ENCODE measurements around the gene ZCCHC24. TPM values are rescaled to one million over a fixed set of nuclear protein-coding genes. Genes with fewer than 3 reads are reported as not detected.

The ZCCHC24 gene
- total RNA-seq, 2 experiments from 2014 or later = 0.52 to 0.69 TPM

DNA sequence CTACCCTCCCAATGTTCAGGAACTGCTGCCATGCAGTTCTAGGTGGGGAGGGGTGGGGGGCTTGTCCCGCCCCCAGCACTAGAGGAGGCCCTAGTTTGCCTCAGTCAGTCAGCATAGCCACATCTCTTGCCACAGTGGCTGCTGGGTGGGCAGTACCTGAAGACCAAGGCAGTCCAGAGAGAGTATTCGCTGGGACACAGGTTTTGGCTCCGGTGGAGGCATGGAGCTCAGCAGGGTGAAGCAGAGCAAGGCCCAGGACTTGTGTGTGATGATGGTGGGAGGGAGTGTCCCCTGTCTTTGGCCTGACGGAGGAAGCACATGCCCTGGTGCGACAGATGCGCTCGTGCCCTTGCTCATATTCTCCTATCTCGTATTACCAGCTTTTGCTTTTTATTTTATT, 24.7 kb upstream of the ZCCHC24 start:
- CTCF ChIA-PET = interaction anchor here (1.0 to 4.7 kb wide), 3 partner anchors 15 to 267 kb away, joined by 3 to 58 read pairs (median 5); no protein-coding TSS in a partner anchor
- Mint-ChIP-seq H3K36me3 (ENCODE audit: low read depth) (no peaks in the 10 kb centered on the region), H3K4me3 (no peak overlapping the region), H3K4me1 (ENCODE audit: low read depth) (no peaks in the 10 kb centered on the region), H3K9me3 (no peaks in the 10 kb centered on the region), H3K27ac (no peak overlapping the region), H3K27me3 (ENCODE audit: low read depth) (peaks cover 2% of the 10 kb centered on the region)
- intact Hi-C loops (cut with micrococcal nuclease) = no loop called here
- no peak for DNase-seq

DNA sequence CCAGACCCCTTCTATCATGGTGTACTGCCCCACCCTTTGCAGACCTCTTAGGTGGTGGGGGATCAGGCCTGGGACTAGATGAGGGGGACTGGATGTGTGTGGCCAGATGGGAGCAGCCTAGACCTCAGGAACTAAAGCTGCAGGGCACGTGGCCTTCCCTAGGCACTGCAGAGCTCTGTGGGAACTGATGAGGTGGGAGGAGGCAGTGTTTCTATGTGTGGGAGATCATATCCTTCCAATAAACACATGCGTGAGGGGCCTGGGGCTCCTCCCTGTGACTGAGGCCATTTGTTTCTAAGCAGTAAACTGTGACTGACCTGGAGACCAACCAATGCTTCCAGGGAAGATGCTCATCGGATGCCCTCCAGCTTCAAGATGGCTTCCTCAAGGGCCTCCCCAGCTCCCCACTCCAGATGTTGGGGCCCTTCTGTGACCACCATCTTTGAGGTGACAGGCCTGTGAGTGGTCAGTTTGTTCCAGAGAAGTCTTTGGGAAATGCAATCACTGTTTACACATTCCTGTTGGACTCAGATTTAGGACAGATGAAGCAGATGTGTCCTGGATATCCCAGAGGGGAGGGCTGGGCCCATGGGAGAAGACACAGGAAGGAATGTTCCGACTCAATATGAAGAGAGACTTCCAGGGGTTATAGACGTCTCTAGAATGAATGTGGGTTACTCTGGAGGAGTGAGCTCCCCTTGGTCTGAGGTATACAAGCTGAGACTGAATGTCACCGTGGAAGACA, 23.6 kb upstream of the ZCCHC24 start:
- intact Hi-C loops (cut with micrococcal nuclease) = loop anchor here (10.0 kb wide), 1 partner anchor 254 kb away; no protein-coding TSS in a partner anchor

DNA sequence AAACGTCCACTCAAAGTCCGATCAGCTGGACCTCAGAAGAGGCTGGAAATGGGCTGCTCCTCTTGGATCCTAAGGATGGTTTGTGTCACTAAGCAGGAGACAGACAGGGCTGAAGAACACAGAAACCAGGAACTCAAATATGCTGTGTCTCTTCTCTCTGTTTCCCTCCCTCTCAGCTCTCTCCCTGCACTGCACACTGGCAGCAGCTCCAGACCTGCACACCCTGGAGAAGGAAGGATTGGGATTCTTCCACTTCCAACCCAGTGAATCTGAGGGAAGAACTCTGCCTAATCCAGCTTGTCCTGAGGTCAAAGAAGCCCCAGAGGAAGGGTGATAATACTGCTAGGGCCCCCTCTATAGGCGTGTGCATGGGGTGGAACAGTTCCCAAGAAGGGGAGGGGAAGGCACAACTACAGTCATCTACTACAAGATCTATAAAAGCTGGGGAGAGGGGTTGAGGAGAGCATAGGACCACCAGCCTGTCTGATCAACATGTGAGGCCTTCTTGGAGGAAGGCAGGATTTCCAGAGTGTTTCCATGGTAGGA, 22.7 kb upstream of the ZCCHC24 start:
- Mint-ChIP-seq H3K36me3 (ENCODE audit: low read depth) (no peaks in the 10 kb centered on the region), H3K4me1 (ENCODE audit: low read depth) (no peaks in the 10 kb centered on the region), H3K27me3 (ENCODE audit: low read depth) (peaks cover 2% of the 10 kb centered on the region), H3K27ac (no peak overlapping the region), H3K4me3 (no peak overlapping the region), H3K9me3 (no peaks in the 10 kb centered on the region)
- CTCF ChIA-PET = interaction anchor here (0.6 to 4.7 kb wide), 26 partner anchors 9 to 677 kb away, joined by 3 to 58 read pairs (median 4); partner anchors contain the start of gene ZCCHC24
- DNase-seq = no peak
- intact Hi-C loops (cut with micrococcal nuclease) = loop anchor here (10.0 kb wide), 1 partner anchor 253 kb away; no protein-coding TSS in a partner anchor

More for the DNA sequence above, 23.6 kb upstream of the ZCCHC24 start:
- no peak overlapping the region for H3K4me3 Mint-ChIP-seq
- CTCF ChIA-PET = interaction anchor here (0.7 to 4.7 kb wide), 11 partner anchors 8 to 675 kb away, joined by 3 to 58 read pairs (median 4); no protein-coding TSS in a partner anchor
- H3K27ac Mint-ChIP-seq = no peak overlapping the region
- H3K9me3 Mint-ChIP-seq = no peaks in the 10 kb centered on the region
- H3K36me3 Mint-ChIP-seq (ENCODE audit: low read depth) = no peaks in the 10 kb centered on the region
- H3K27me3 Mint-ChIP-seq (ENCODE audit: low read depth) = peaks cover 4% of the 10 kb centered on the region
- DNase-seq = no peak
- no peaks in the 10 kb centered on the region for H3K4me1 Mint-ChIP-seq (ENCODE audit: low read depth)

DNA sequence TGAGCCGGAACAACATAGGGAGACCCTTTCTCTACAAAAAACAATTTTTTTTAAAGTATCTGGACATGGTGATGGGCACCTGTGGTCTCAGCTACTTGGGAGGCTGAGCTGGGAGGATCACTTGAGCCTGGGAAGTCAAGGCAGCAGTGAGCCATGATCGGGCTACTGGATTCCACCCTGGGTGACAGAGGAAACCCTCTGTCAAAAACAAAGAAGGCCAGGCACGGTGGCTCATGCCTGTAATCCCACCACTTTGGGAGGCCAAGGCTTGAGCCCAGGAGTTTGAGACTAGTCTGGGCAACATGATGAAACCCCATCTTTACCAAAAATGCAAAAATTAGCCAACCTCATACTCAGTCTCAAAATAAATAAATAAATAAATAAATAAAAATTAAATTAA, 19.9 kb upstream of the ZCCHC24 start:
- CTCF ChIA-PET = no interaction called here
- no peak overlapping the region for H3K27ac Mint-ChIP-seq
- H3K27me3 Mint-ChIP-seq (ENCODE audit: low read depth) = peaks cover 2% of the 10 kb centered on the region
- no peaks in the 10 kb centered on the region for H3K9me3 Mint-ChIP-seq
- H3K4me1 Mint-ChIP-seq (ENCODE audit: low read depth) = no peaks in the 10 kb centered on the region
- no peaks in the 10 kb centered on the region for H3K36me3 Mint-ChIP-seq (ENCODE audit: low read depth)
- no peak for DNase-seq
- intact Hi-C loops (cut with micrococcal nuclease) = loop anchor here (10.0 kb wide), 1 partner anchor 251 kb away; no protein-coding TSS in a partner anchor
- H3K4me3 Mint-ChIP-seq = no peak overlapping the region

DNA sequence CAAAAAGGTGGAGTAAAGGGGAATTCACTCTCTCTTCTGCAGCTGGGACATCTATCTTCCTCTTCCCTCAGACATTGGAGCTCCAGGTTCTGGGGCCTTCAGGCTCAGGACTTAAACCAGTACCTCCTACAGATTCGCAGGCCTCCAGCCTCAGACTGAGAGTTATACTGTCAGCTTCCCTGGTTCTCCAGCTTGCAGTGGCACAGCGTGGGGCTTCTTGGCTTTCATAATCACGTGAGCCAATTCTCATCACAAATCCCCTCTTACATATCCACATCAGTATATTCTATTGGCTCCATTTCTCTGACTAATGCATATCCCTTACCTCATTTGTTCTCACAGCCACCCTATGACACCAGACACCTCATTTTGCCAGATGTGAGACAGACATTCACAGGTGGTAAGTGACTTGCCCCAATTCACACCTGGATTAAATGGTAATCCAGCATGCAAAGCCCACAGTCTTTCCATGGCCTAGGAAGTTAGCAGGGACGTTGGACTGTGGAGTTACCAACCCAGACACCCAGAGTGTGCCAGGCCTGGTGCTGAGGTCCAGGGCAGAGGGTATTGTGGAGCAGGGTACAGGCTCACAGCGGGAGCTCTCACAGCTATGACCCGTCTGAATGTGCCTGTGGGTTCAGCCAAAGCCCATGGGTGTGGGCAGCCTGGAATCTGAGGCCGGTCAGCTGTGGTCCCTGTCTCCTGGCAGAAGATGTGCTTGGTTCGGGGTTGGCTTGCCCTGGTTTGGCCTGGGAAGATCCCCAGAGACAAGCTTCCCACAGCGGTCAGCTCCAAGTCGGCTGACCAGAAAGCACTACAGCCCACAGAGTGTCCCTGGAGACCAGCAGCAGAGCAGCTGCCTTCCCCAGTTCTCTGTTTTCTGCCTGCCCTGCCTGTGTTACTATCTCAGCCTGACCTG, 18.4 kb upstream of the ZCCHC24 start:
- Mint-ChIP-seq H3K4me3 (no peak overlapping the region), H3K27me3 (ENCODE audit: low read depth) (peaks cover 2% of the 10 kb centered on the region), H3K9me3 (no peaks in the 10 kb centered on the region), H3K27ac (no peak overlapping the region), H3K4me1 (ENCODE audit: low read depth) (no peaks in the 10 kb centered on the region), H3K36me3 (ENCODE audit: low read depth) (no peaks in the 10 kb centered on the region)
- DNase-seq = no peak
- intact Hi-C loops (cut with micrococcal nuclease) = loop anchor here (10.0 kb wide), 1 partner anchor 249 kb away; no protein-coding TSS in a partner anchor
- CTCF ChIA-PET = interaction anchor here (5.3 kb wide), 1 partner anchor 90 kb away, joined by 35 read pairs; no protein-coding TSS in a partner anchor

DNA sequence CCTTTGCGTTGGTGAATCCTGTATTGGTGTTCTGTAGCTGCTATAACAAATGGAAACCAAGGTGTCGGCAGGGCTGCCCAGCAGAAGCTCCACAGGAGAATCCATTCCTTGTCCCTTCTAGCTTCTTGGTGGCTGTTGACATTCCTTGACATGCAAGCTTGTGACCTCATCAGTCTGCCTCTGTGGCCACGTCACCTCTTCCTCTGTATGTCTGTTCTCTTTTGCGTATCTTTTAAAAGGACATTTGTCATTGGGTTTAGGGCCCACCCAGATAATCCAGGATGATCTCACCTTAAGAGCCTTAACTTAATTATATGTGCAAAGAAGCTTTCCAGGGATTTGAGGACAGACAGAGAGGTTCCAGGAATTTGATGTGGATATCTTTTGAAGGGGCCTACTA, 15.3 kb upstream of the ZCCHC24 start:
- CTCF ChIA-PET = interaction anchor here (1.0 to 5.3 kb wide), 4 partner anchors 15 to 87 kb away, joined by 3 to 35 read pairs (median 4); no protein-coding TSS in a partner anchor
- no peak for DNase-seq
- Mint-ChIP-seq H3K27ac (no peak overlapping the region), H3K9me3 (no peaks in the 10 kb centered on the region), H3K27me3 (ENCODE audit: low read depth) (peaks cover 5% of the 10 kb centered on the region), H3K36me3 (ENCODE audit: low read depth) (no peaks in the 10 kb centered on the region), H3K4me3 (no peak overlapping the region), H3K4me1 (ENCODE audit: low read depth) (no peaks in the 10 kb centered on the region)
- intact Hi-C loops (cut with micrococcal nuclease) = loop anchor here (10.0 kb wide), 1 partner anchor 246 kb away; no protein-coding TSS in a partner anchor

DNA sequence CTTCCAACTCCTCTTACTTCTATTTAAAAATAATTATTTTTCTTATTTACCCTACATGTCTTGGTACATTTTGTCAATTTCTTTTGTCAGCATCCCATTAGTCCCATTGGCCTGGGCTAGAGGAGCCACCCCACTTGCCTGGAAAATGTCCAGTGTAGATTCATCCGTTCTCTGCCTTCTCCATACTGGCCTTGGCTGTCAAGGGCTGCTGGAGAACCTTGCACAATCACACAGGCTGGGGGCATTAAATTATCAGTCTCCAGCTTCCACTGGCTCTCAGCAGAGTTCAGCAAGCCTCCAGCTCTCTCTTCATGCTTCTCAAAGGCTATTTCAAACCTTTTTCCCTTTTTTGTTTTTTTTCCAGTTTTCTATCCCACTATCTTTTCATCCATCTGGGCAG, 13.8 kb upstream of the ZCCHC24 start:
- Mint-ChIP-seq H3K27ac (no peak overlapping the region), H3K4me3 (no peak overlapping the region), H3K4me1 (ENCODE audit: low read depth) (no peaks in the 10 kb centered on the region), H3K36me3 (ENCODE audit: low read depth) (no peaks in the 10 kb centered on the region), H3K27me3 (ENCODE audit: low read depth) (peaks cover 4% of the 10 kb centered on the region), H3K9me3 (no peaks in the 10 kb centered on the region)
- no peak for DNase-seq
- intact Hi-C loops (cut with micrococcal nuclease) = no loop called here
- CTCF ChIA-PET = interaction anchor here (1.1 to 5.3 kb wide), 2 partner anchors 9 to 85 kb away, joined by 3 to 35 read pairs; no protein-coding TSS in a partner anchor

DNA sequence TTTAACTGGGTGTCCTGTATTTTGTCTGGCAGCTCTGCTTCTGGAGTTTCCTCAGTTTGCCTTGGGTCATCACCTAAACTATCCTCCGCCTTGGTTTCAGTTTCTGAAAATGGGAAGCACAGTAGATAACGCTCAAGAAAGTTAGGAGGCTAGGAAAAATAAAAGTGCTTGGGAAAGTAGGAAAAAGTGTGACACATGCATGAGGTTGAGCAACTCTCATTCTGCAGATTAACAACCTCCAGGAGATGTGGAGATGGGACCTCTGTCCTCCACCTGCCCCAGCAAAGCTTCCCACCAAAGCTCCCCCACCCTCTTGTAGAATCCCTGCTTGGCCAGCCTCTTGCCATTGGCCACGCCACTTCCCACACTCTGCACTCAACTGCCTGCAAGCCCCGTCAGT, 13.1 kb upstream of the ZCCHC24 start:
- peaks cover 5% of the 10 kb centered on the region for H3K27me3 Mint-ChIP-seq (ENCODE audit: low read depth)
- H3K4me1 Mint-ChIP-seq (ENCODE audit: low read depth) = no peaks in the 10 kb centered on the region

DNA sequence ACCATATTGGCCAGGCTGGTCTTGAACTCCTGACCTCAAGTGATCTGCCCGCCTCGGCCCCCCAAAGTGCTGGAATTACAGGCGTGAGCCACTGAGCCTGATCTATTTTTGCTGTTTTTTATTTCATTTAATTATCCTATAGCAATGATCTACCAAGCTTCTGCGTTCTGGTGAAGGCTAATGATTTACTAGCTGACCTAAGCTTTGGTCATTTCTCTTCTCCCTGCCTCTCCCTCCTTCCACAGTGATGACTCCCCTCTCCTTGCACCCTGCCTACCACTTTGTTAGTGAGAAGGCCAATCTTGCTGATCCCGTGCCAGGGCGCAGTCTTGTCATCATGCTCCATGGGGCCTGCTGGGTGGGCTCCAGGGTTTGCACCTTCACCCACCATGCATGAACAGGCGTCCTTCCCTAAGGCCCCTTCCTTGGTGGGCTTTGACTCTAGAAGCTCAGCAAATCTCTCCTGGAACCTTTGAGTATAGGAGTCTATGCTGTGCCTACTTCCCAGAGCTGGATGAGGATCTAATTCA, 11.9 kb upstream of the ZCCHC24 start:
- H3K36me3 Mint-ChIP-seq (ENCODE audit: low read depth) = no peaks in the 10 kb centered on the region
- no peak overlapping the region for H3K27ac Mint-ChIP-seq
- H3K4me3 Mint-ChIP-seq = no peak overlapping the region
- CTCF ChIA-PET = interaction anchor here (1.0 kb wide), 1 partner anchor 10 kb away, joined by 3 read pairs; no protein-coding TSS in a partner anchor
- no peak for DNase-seq
- peaks cover 5% of the 10 kb centered on the region for H3K27me3 Mint-ChIP-seq (ENCODE audit: low read depth)
- intact Hi-C loops (cut with micrococcal nuclease) = no loop called here
- no peaks in the 10 kb centered on the region for H3K9me3 Mint-ChIP-seq
- H3K4me1 Mint-ChIP-seq (ENCODE audit: low read depth) = no peaks in the 10 kb centered on the region

More for the DNA sequence above, 13.1 kb upstream of the ZCCHC24 start:
- no peak for DNase-seq
- H3K27ac Mint-ChIP-seq = no peak overlapping the region
- intact Hi-C loops (cut with micrococcal nuclease) = no loop called here
- no peaks in the 10 kb centered on the region for H3K9me3 Mint-ChIP-seq
- CTCF ChIA-PET = interaction anchor here (0.7 kb wide), 1 partner anchor 104 kb away, joined by 3 read pairs; no protein-coding TSS in a partner anchor
- no peaks in the 10 kb centered on the region for H3K36me3 Mint-ChIP-seq (ENCODE audit: low read depth)
- H3K4me3 Mint-ChIP-seq = no peak overlapping the region

DNA sequence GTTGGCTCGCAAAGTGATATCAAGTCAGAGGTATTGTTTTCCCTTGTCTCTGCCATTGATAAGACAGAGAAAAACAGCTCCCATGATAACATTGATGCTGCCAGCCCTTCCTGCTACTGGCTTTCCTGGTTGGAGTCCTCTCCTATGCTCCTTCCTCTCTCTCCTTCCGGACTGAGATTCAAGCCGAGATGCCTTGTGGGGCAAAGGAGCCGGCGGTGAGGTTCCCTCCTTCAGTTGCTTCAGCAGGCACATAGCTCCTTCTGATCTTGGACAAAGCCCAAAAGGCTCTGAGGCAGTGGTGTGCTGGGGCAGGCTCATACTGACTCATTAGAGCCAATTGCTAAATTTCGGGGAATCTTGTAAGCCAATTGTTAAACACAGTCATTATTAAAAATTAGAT, 8.8 kb upstream of the ZCCHC24 start:
- intact Hi-C loops (cut with micrococcal nuclease) = no loop called here
- Mint-ChIP-seq H3K4me1 (ENCODE audit: low read depth) (no peaks in the 10 kb centered on the region), H3K27ac (no peak overlapping the region), H3K27me3 (ENCODE audit: low read depth) (peaks cover 5% of the 10 kb centered on the region), H3K9me3 (no peaks in the 10 kb centered on the region), H3K36me3 (ENCODE audit: low read depth) (no peaks in the 10 kb centered on the region), H3K4me3 (no peak overlapping the region)
- CTCF ChIA-PET = interaction anchor here (0.6 to 2.2 kb wide), 3 partner anchors 14 to 80 kb away, joined by 3 to 4 read pairs (median 3); no protein-coding TSS in a partner anchor
- no peak for DNase-seq

DNA sequence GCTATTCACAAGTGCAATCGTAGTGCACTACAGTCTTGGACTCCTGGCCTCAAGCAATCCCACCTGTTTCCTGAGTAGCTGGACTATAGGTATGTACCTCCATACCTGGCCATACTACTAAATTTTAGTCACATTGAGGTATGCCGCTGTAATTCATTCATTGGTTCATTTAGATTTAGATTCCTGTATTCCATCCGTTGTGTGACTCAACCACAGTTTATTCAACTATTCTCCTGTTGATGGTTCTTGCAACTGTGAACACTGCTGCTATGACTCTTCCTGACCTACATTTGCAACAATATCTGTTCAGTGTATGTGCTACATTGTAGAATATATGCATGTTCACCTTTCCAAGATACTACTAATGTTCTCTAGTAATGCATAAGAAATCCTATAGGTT, 8.0 kb upstream of the ZCCHC24 start:
- Mint-ChIP-seq H3K27ac (no peak overlapping the region), H3K4me3 (no peak overlapping the region), H3K36me3 (ENCODE audit: low read depth) (no peaks in the 10 kb centered on the region), H3K27me3 (ENCODE audit: low read depth) (peaks cover 5% of the 10 kb centered on the region), H3K4me1 (ENCODE audit: low read depth) (no peaks in the 10 kb centered on the region), H3K9me3 (no peaks in the 10 kb centered on the region)
- DNase-seq = no peak
- CTCF ChIA-PET = interaction anchor here (2.2 kb wide), 1 partner anchor 15 kb away, joined by 4 read pairs; no protein-coding TSS in a partner anchor
- intact Hi-C loops (cut with micrococcal nuclease) = no loop called here

All from activated naive CD4-positive, alpha-beta T cell treated with anti-CD3 and anti-CD28 coated beads for 36 hours (primary cell).